ENCODE results near the gene NR4A1.

NR4A1 gene

GRCh38 chr12:52009081-52009751 is 42.0 kb upstream of the NR4A1 start:
- Histone ChIP-seq H3F3A (ENCODE audit: insufficient read depth) (no peaks in the 10 kb centered on the region), H3K9ac (ENCODE audit: low read length) (no peak overlapping the region), H3K9me2 (replicated peaks; ENCODE audit: insufficient read depth, low read length) (no peaks in the 10 kb centered on the region), H2AFZ (ENCODE audit: low read depth, low read length, severe bottlenecking) (no peak overlapping the region), H3K79me2 (ENCODE audit: insufficient read depth, low read length) (no peaks in the 10 kb centered on the region), H3K27me3 (ENCODE audit: low read length) (no peaks in the 10 kb centered on the region), H3K27ac (ENCODE audit: low read depth, low read length) (no peak overlapping the region), H3K36me3 (ENCODE audit: low read length) (no peaks in the 10 kb centered on the region), H4K20me1 (ENCODE audit: low read depth, low read length) (no peaks in the 10 kb centered on the region), H3K4me2 (ENCODE audit: low read depth, low read length, poor library complexity, severe bottlenecking) (no peak overlapping the region), H3K4me3 (ENCODE audit: insufficient read depth, low read length, poor library complexity, severe bottlenecking) (no peak overlapping the region), H3K9me3 (ENCODE audit: insufficient read depth, low read length) (no peaks in the 10 kb centered on the region)
- TF ChIP-seq CTCF (IDR thresholded peaks at IDR 0.05; ENCODE audit: insufficient read depth, low read length, poor library complexity, severe bottlenecking) (no peak), EZH2phosphoT487 (conservative IDR thresholded peaks at IDR 0.05; ENCODE audit: low read length) (no peak)

- Histone ChIP-seq H3K36me3 (ENCODE audit: low read length) (no peaks in the 10 kb centered on the region), H3K4me3 (ENCODE audit: insufficient read depth, low read length, poor library complexity, severe bottlenecking) (no peak overlapping the region), H3K27ac (ENCODE audit: low read depth, low read length) (no peak overlapping the region), H3K9ac (ENCODE audit: low read length) (no peak overlapping the region), H3F3A (ENCODE audit: insufficient read depth) (no peaks in the 10 kb centered on the region), H4K20me1 (ENCODE audit: low read depth, low read length) (no peaks in the 10 kb centered on the region), H3K9me3 (ENCODE audit: insufficient read depth, low read length) (no peaks in the 10 kb centered on the region), H3K9me2 (replicated peaks; ENCODE audit: insufficient read depth, low read length) (no peaks in the 10 kb centered on the region), H2AFZ (ENCODE audit: low read depth, low read length, severe bottlenecking) (no peak overlapping the region), H3K79me2 (ENCODE audit: insufficient read depth, low read length) (no peaks in the 10 kb centered on the region), H3K4me2 (ENCODE audit: low read depth, low read length, poor library complexity, severe bottlenecking) (no peak overlapping the region), H3K27me3 (ENCODE audit: low read length) (no peaks in the 10 kb centered on the region)
- no peak for TF ChIP-seq CTCF (IDR thresholded peaks at IDR 0.05; ENCODE audit: insufficient read depth, low read length, poor library complexity, severe bottlenecking)
- TF ChIP-seq EZH2phosphoT487 (conservative IDR thresholded peaks at IDR 0.05; ENCODE audit: low read length), result no peak
Observed at GRCh38 chr12:52010152-52010622, 41.1 kb upstream of the NR4A1 start.

GRCh38 chr12:52010692-52011601 is 40.3 kb upstream of the NR4A1 start:
- H3K4me2 ChIP-seq (ENCODE audit: low read depth, low read length, poor library complexity, severe bottlenecking), result no peak overlapping the region
- no peak overlapping the region for H3K4me3 ChIP-seq (ENCODE audit: insufficient read depth, low read length, poor library complexity, severe bottlenecking)
- H3K9me2 ChIP-seq (replicated peaks; ENCODE audit: insufficient read depth, low read length), result no peaks in the 10 kb centered on the region
- H3K36me3 ChIP-seq (ENCODE audit: low read length), result no peaks in the 10 kb centered on the region
- H3F3A ChIP-seq (ENCODE audit: insufficient read depth), result no peaks in the 10 kb centered on the region
- H2AFZ ChIP-seq (ENCODE audit: low read depth, low read length, severe bottlenecking), result no peak overlapping the region
- no peaks in the 10 kb centered on the region for H3K9me3 ChIP-seq (ENCODE audit: insufficient read depth, low read length)
- H3K27ac ChIP-seq (ENCODE audit: low read depth, low read length), result no peak overlapping the region
- H3K27me3 ChIP-seq (ENCODE audit: low read length), result no peaks in the 10 kb centered on the region
- no peak overlapping the region for H3K9ac ChIP-seq (ENCODE audit: low read length)
- H3K79me2 ChIP-seq (ENCODE audit: insufficient read depth, low read length), result no peaks in the 10 kb centered on the region
- H4K20me1 ChIP-seq (ENCODE audit: low read depth, low read length), result no peaks in the 10 kb centered on the region
- TF ChIP-seq CTCF (IDR thresholded peaks at IDR 0.05; ENCODE audit: insufficient read depth, low read length, poor library complexity, severe bottlenecking), result no peak
- TF ChIP-seq EZH2phosphoT487 (conservative IDR thresholded peaks at IDR 0.05; ENCODE audit: low read length), result no peak
